Neuronal stem cell (in vitro differentiated cells): ENCODE results near the gene GRIPAP1.

ENCODE experiments used
- DNase-seq: peaks from one replicate; pipeline ENCODE4 v3.0.0-alpha.2; 2013; ENCODE audit warnings: low spot score
- H2AFZ ChIP-seq: one replicate; pipeline ENCODE4 v1.6.1; 2013; ENCODE audit warnings: mild to moderate bottlenecking, low read length, inconsistent platforms
- H2AK5ac ChIP-seq: 2 replicates; pipeline ENCODE4 v1.6.1; 2013; ENCODE audit warnings: low read depth, mild to moderate bottlenecking, inconsistent platforms, low read length, moderate library complexity, mixed read lengths
- H2BK120ac ChIP-seq: 2 replicates; pipeline ENCODE4 v1.6.1; 2013; ENCODE audit warnings: low read depth, mild to moderate bottlenecking, inconsistent platforms, low read length, moderate library complexity, mixed read lengths
- H2BK12ac ChIP-seq: one replicate; pipeline ENCODE4 v1.6.1; 2013; ENCODE audit warnings: low read length, inconsistent platforms
- H2BK15ac ChIP-seq: 2 replicates; pipeline ENCODE4 v1.6.1; 2013; ENCODE audit warnings: mild to moderate bottlenecking, low read length, inconsistent platforms, mixed read lengths
- H2BK5ac ChIP-seq: one replicate; pipeline ENCODE4 v1.6.1; 2013; ENCODE audit warnings: inconsistent platforms, mild to moderate bottlenecking, low read length, moderate library complexity
- H3K14ac ChIP-seq: one replicate; pipeline ENCODE4 v1.6.1; 2013; ENCODE audit warnings: low read length, inconsistent platforms
- H3K18ac ChIP-seq: 2 replicates; pipeline ENCODE4 v1.6.1; 2013; ENCODE audit warnings: low read length, inconsistent platforms
- H3K23ac ChIP-seq: 2 replicates; pipeline ENCODE4 v1.6.1; 2013; ENCODE audit warnings: low read depth, mild to moderate bottlenecking, mixed read lengths, low read length, inconsistent platforms; ENCODE audit not compliant: poor library complexity
- H3K27ac ChIP-seq: replicated peaks from 3 replicates; pipeline ENCODE4 v1.5.1; 2013; ENCODE audit warnings: low read length, inconsistent platforms
- H3K27me3 ChIP-seq, 3 experiments: 2 replicates each; pipeline ENCODE4 v1.6.1; 2013; ENCODE audit warnings: low read length in 3 of 3, mild to moderate bottlenecking in 2 of 3, inconsistent platforms in 1 of 3, low read depth in 1 of 3, mixed read lengths in 1 of 3, moderate library complexity in 1 of 3; ENCODE audit not compliant: control insufficient read depth in 3 of 3, insufficient read depth in 3 of 3
- H3K36me3 ChIP-seq, 2 donors: replicated peaks in 1 of 2; 2 replicates each; pipeline ENCODE4 v1.6.1; 2013; ENCODE audit warnings: low read length in 2 of 2; ENCODE audit not compliant: control insufficient read depth in 2 of 2, insufficient read depth in 2 of 2
- H3K4ac ChIP-seq: 2 replicates; pipeline ENCODE4 v1.6.1; 2013; ENCODE audit warnings: inconsistent platforms, mild to moderate bottlenecking, low read length, moderate library complexity
- H3K4me1 ChIP-seq, 2 donors: 1 replicate in 1 of 2; 2 replicates in 1 of 2; pipeline ENCODE4 v1.6.1; 2013; ENCODE audit warnings: low read length in 2 of 2, low read depth in 1 of 2; ENCODE audit not compliant: control insufficient read depth in 2 of 2, insufficient read depth in 1 of 2
- H3K4me2 ChIP-seq: one replicate; pipeline ENCODE4 v1.6.1; 2013; ENCODE audit warnings: mild to moderate bottlenecking, low read length, inconsistent platforms; ENCODE audit not compliant: insufficient read depth, poor library complexity, severe bottlenecking
- H3K4me3 ChIP-seq, 2 donors: 2 replicates each; pipeline ENCODE4 v1.5.1; 2013; ENCODE audit warnings: low read length in 2 of 2, mild to moderate bottlenecking in 2 of 2, inconsistent platforms in 1 of 2, moderate library complexity in 1 of 2
- H3K79me1 ChIP-seq: one replicate; pipeline ENCODE4 v1.6.1; 2013; ENCODE audit warnings: low read depth, mild to moderate bottlenecking, inconsistent platforms, low read length, moderate library complexity
- H3K9ac ChIP-seq: one replicate; pipeline ENCODE4 v1.6.1; 2013; ENCODE audit warnings: mild to moderate bottlenecking, low read depth, low read length, inconsistent platforms; ENCODE audit not compliant: poor library complexity
- H3K9me3 ChIP-seq, 2 donors: replicated peaks in 1 of 2; 2 replicates each; pipeline versions ENCODE3 to v1.6.1; 2013; ENCODE audit warnings: low read length in 2 of 2, mild to moderate bottlenecking in 2 of 2, inconsistent platforms in 1 of 2, low read depth in 1 of 2, mixed read lengths in 1 of 2, moderate library complexity in 1 of 2; ENCODE audit not compliant: control insufficient read depth in 2 of 2, insufficient read depth in 1 of 2
- H4K8ac ChIP-seq: one replicate; pipeline ENCODE4 v1.6.1; 2013; ENCODE audit warnings: low read depth, mild to moderate bottlenecking, inconsistent platforms, low read length, moderate library complexity
- H4K91ac ChIP-seq: one replicate; pipeline ENCODE4 v1.6.1; 2013; ENCODE audit warnings: low read length, low read depth, mild to moderate bottlenecking, inconsistent platforms; ENCODE audit not compliant: poor library complexity
- WGBS, 2 donors: extraction: QIAGEN DNeasy Blood & Tissue Kit; methylation state at CpG; one replicate each; pipeline ENCODE4 v1.1.7; 2013; ENCODE audit warnings: missing lambda C conversion rate in 2 of 2, mixed read lengths in 1 of 2; ENCODE audit not compliant: insufficient read length in 2 of 2, insufficient replicate concordance in 1 of 2; ENCODE audit errors: extremely low coverage in 2 of 2; 5-methylcytosine and 5-hydroxymethylcytosine counted together

The GRIPAP1 gene

GRCh38 chrX:48948589-48948988 is 53.5 kb downstream of the GRIPAP1 start:
- no peak overlapping the region for H3K4ac ChIP-seq
- no CpG with 5 or more reads among the region's 1 CpG for WGBS, 2 donors
- no peak overlapping the region for H3K4me3 ChIP-seq
- no peak overlapping the region for H3K18ac ChIP-seq
- H3K79me1 ChIP-seq: peaks cover 1% of the 10 kb centered on the region
- H3K4me2 ChIP-seq: no peak overlapping the region
- no peak overlapping the region for H4K8ac ChIP-seq
- no peaks in the 10 kb centered on the region for H3K9me3 ChIP-seq
- no peak overlapping the region for H2BK12ac ChIP-seq
- H3K27me3 ChIP-seq: no peaks in the 10 kb centered on the region
- no peak overlapping the region for H3K9ac ChIP-seq
- H2BK15ac ChIP-seq: no peak overlapping the region
- H2AK5ac ChIP-seq: no peak overlapping the region
- H3K4me1 ChIP-seq: no peaks in the 10 kb centered on the region
- no peak overlapping the region for H3K14ac ChIP-seq
- no peak overlapping the region for H4K91ac ChIP-seq
- no peak overlapping the region for H2AFZ ChIP-seq
- H3K23ac ChIP-seq: no peak overlapping the region
- H3K27ac ChIP-seq: no peak overlapping the region
- H3K36me3 ChIP-seq: peaks cover 2 to 17% of the 10 kb centered on the region in 2 donors
- no peak for DNase-seq
- H2BK120ac ChIP-seq: no peak overlapping the region
- no peak overlapping the region for H2BK5ac ChIP-seq

- Histone ChIP-seq H3K36me3 (peaks cover 4 to 25% of the 10 kb centered on the region in 2 donors), H3K79me1 (peaks cover 2% of the 10 kb centered on the region), H3K4me3 (no peak overlapping the region), H2BK12ac (no peak overlapping the region), H3K4ac (no peak overlapping the region), H3K18ac (no peak overlapping the region), H3K9ac (no peak overlapping the region), H2BK5ac (no peak overlapping the region), H2BK15ac (no peak overlapping the region), H4K91ac (no peak overlapping the region), H3K27ac (no peak overlapping the region), H3K27me3 (no peaks in the 10 kb centered on the region), H3K23ac (no peak overlapping the region), H3K4me2 (no peak overlapping the region), H2BK120ac (no peak overlapping the region), H3K9me3 (no peaks in the 10 kb centered on the region), H2AFZ (no peak overlapping the region), H3K14ac (no peak overlapping the region), H2AK5ac (no peak overlapping the region), H4K8ac (no peak overlapping the region), H3K4me1 (no peaks in the 10 kb centered on the region)
- no peak for DNase-seq
- no CpG with 5 or more reads among the region's 8 CpGs for WGBS, 2 donors
These were observed 56.3 kb downstream of the GRIPAP1 start for GRCh38 chrX:48945517-48946348.

- no peak overlapping the region for H3K27ac ChIP-seq
- H2AK5ac ChIP-seq: no peak overlapping the region
- no peak overlapping the region for H3K9ac ChIP-seq
- H2BK12ac ChIP-seq: no peak overlapping the region
- H2BK5ac ChIP-seq: no peak overlapping the region
- no peak for DNase-seq
- H3K14ac ChIP-seq: no peak overlapping the region
- WGBS, 2 donors: no CpG with 5 or more reads among the region's 2 CpGs
- H3K36me3 ChIP-seq: peaks cover 8 to 27% of the 10 kb centered on the region in 2 donors
- no peak overlapping the region for H3K18ac ChIP-seq
- no peak overlapping the region for H4K8ac ChIP-seq
- no peak overlapping the region for H2BK15ac ChIP-seq
- no peaks in the 10 kb centered on the region for H3K9me3 ChIP-seq
- no peaks in the 10 kb centered on the region for H3K27me3 ChIP-seq
- H3K79me1 ChIP-seq: peaks cover 2% of the 10 kb centered on the region
- H3K23ac ChIP-seq: no peak overlapping the region
- no peaks in the 10 kb centered on the region for H3K4me1 ChIP-seq
- H3K4ac ChIP-seq: no peak overlapping the region
- no peak overlapping the region for H4K91ac ChIP-seq
- H3K4me2 ChIP-seq: no peak overlapping the region
- no peak overlapping the region for H2AFZ ChIP-seq
- no peak overlapping the region for H2BK120ac ChIP-seq
- H3K4me3 ChIP-seq: no peak overlapping the region
These were observed 59.2 kb downstream of the GRIPAP1 start for GRCh38 chrX:48942895-48943294.

- Histone ChIP-seq H2BK5ac (no peak overlapping the region), H2AK5ac (no peak overlapping the region), H3K27ac (no peak overlapping the region), H2BK120ac (no peak overlapping the region), H3K4ac (no peak overlapping the region), H3K4me1 (peaks cover 0 to 3% of the 10 kb centered on the region in 2 donors), H3K9me3 (no peaks in the 10 kb centered on the region), H3K36me3 (peaks cover 8 to 32% of the 10 kb centered on the region in 2 donors), H3K23ac (no peak overlapping the region), H4K8ac (no peak overlapping the region), H2BK12ac (no peak overlapping the region), H2AFZ (no peak overlapping the region), H2BK15ac (no peak overlapping the region), H3K27me3 (no peaks in the 10 kb centered on the region), H3K9ac (no peak overlapping the region), H3K14ac (no peak overlapping the region), H3K4me2 (no peak overlapping the region), H3K79me1 (peaks cover 2% of the 10 kb centered on the region), H3K18ac (no peak overlapping the region), H4K91ac (no peak overlapping the region), H3K4me3 (no peak overlapping the region)
- WGBS, 2 donors: no CpG with 5 or more reads among the region's 2 CpGs
- DNase-seq: no peak
These were observed 61.6 kb downstream of the GRIPAP1 start for GRCh38 chrX:48940404-48940955.
